ENCODE results near the gene TRIM26. TPM values are rescaled to one million over a fixed set of nuclear protein-coding genes. Genes with fewer than 3 reads are reported as not detected.

The TRIM26 gene
- total RNA-seq, 1 donor from 2014 or later: 58.5 TPM

- Mint-ChIP-seq H3K27me3 (ENCODE audit: unreplicated experiment) (peaks cover 3% of the 10 kb centered on the region), H3K27ac (ENCODE audit: unreplicated experiment) (peak overlapping the region; percentile 94), H3K9me3 (ENCODE audit: unreplicated experiment) (peaks cover 14% of the 10 kb centered on the region), H3K4me1 (ENCODE audit: low read depth, unreplicated experiment) (peaks cover 44% of the 10 kb centered on the region), H3K4me3 (ENCODE audit: unreplicated experiment) (peak overlapping the region; percentile 93), H3K36me3 (ENCODE audit: unreplicated experiment) (no peaks in the 10 kb centered on the region)
- TF ChIP-seq CTCF (IDR thresholded peaks at IDR 0.05; ENCODE audit: partially characterized antibody, unreplicated experiment): no peak
- no peak for DNase-seq
These were observed 1.4 kb upstream of the TRIM26 start for GRCh38 chr6:30214657-30214982.

GRCh38 chr6:30213957-30214656 lies 901 bp upstream of the TRIM26 start:
- DNase-seq: peak; percentile 70
- Mint-ChIP-seq H3K4me1 (ENCODE audit: low read depth, unreplicated experiment) (peaks cover 44% of the 10 kb centered on the region), H3K9me3 (ENCODE audit: unreplicated experiment) (peaks cover 14% of the 10 kb centered on the region), H3K27me3 (ENCODE audit: unreplicated experiment) (peaks cover 3% of the 10 kb centered on the region), H3K36me3 (ENCODE audit: unreplicated experiment) (no peaks in the 10 kb centered on the region), H3K4me3 (ENCODE audit: unreplicated experiment) (peak overlapping the region; percentile 93), H3K27ac (ENCODE audit: unreplicated experiment) (peak overlapping the region; percentile 94)
- no peak for TF ChIP-seq CTCF (IDR thresholded peaks at IDR 0.05; ENCODE audit: partially characterized antibody, unreplicated experiment)

- Mint-ChIP-seq H3K36me3 (ENCODE audit: unreplicated experiment) (no peaks in the 10 kb centered on the region), H3K9me3 (ENCODE audit: unreplicated experiment) (peaks cover 14% of the 10 kb centered on the region), H3K4me3 (ENCODE audit: unreplicated experiment) (peak overlapping the region; percentile 93), H3K27me3 (ENCODE audit: unreplicated experiment) (peaks cover 3% of the 10 kb centered on the region), H3K4me1 (ENCODE audit: low read depth, unreplicated experiment) (peaks cover 49% of the 10 kb centered on the region), H3K27ac (ENCODE audit: unreplicated experiment) (peak overlapping the region; percentile 94)
- no peak for DNase-seq
- no peak for TF ChIP-seq CTCF (IDR thresholded peaks at IDR 0.05; ENCODE audit: partially characterized antibody, unreplicated experiment)
These were observed 406 bp upstream of the TRIM26 start for GRCh38 chr6:30213667-30213956.

- H3K27ac Mint-ChIP-seq (ENCODE audit: unreplicated experiment): peak overlapping the region; percentile 94
- peaks cover 60% of the 10 kb centered on the region for H3K4me1 Mint-ChIP-seq (ENCODE audit: low read depth, unreplicated experiment)
- no peak for DNase-seq
- no peaks in the 10 kb centered on the region for H3K36me3 Mint-ChIP-seq (ENCODE audit: unreplicated experiment)
- no peak for TF ChIP-seq CTCF (IDR thresholded peaks at IDR 0.05; ENCODE audit: partially characterized antibody, unreplicated experiment)
- H3K9me3 Mint-ChIP-seq (ENCODE audit: unreplicated experiment): peaks cover 18% of the 10 kb centered on the region
- peaks cover 4% of the 10 kb centered on the region for H3K27me3 Mint-ChIP-seq (ENCODE audit: unreplicated experiment)
- H3K4me3 Mint-ChIP-seq (ENCODE audit: unreplicated experiment): peak overlapping the region; percentile 93
These were observed 1.3 kb downstream of the TRIM26 start for GRCh38 chr6:30211899-30212298.

- Mint-ChIP-seq H3K9me3 (ENCODE audit: unreplicated experiment) (peaks cover 18% of the 10 kb centered on the region), H3K27me3 (ENCODE audit: unreplicated experiment) (peaks cover 4% of the 10 kb centered on the region), H3K36me3 (ENCODE audit: unreplicated experiment) (no peaks in the 10 kb centered on the region), H3K4me1 (ENCODE audit: low read depth, unreplicated experiment) (peaks cover 60% of the 10 kb centered on the region), H3K27ac (ENCODE audit: unreplicated experiment) (peak overlapping the region; percentile 56), H3K4me3 (ENCODE audit: unreplicated experiment) (peak overlapping the region; percentile 93)
- no peak for DNase-seq
- no peak for TF ChIP-seq CTCF (IDR thresholded peaks at IDR 0.05; ENCODE audit: partially characterized antibody, unreplicated experiment)
These were observed 1.9 kb downstream of the TRIM26 start for GRCh38 chr6:30211306-30211705.
